HG03432 (cell line): Measurements from ENCODE around the gene ZNF416.

ENCODE experiments used
- ATAC-seq: cut with Tn5 transposase; IDR thresholded peaks from one replicate; pipeline ENCODE4 v1.9.1; 2021; ENCODE audit warnings: mild to moderate bottlenecking, moderate library complexity; ENCODE audit not compliant: unreplicated experiment

ZNF416 gene

GRCh38 chr19:57578487-57579205, at the start of gene ZNF416:
ZNF416 (minus strand) TSS chr19:57578911; CDS start chr19:57578704, 207 bp downstream.
- peak; percentile 93 for ATAC-seq

- ATAC-seq = no peak
Measured at GRCh38 chr19:57623091-57623490, 44.4 kb upstream of the ZNF416 start.

DNA sequence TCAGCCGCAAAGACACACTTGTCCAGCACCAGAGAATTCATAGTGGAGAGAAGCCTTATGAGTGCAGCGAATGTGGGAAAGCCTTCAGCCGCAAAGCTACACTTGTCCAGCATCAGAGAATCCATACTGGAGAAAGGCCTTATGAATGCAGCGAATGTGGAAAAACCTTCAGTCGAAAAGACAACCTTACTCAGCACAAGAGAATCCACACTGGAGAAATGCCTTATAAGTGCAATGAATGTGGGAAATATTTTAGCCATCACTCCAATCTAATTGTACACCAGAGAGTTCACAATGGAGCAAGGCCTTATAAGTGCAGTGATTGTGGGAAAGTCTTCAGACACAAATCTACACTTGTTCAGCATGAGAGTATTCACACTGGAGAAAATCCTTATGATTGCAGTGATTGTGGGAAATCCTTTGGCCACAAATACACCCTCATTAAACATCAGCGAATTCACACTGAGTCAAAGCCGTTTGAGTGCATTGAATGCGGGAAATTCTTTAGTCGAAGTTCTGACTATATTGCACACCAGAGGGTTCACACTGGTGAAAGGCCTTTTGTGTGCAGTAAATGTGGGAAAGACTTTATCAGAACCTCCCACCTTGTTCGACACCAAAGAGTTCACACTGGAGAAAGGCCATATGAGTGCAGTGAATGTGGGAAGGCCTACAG, 42.1 kb upstream of the ZNF416 start:
- no peak for ATAC-seq

GRCh38 chr19:57615346-57615745, 36.6 kb upstream of the ZNF416 start:
- no peak for ATAC-seq

GRCh38 chr19:57613941-57614743, 35.4 kb upstream of the ZNF416 start, which contains the start of gene ZNF134:
ZNF134 (plus strand) TSS chr19:57614242; CDS start chr19:57619469, 5,227 bp downstream.
- ATAC-seq = peak; percentile 98

DNA sequence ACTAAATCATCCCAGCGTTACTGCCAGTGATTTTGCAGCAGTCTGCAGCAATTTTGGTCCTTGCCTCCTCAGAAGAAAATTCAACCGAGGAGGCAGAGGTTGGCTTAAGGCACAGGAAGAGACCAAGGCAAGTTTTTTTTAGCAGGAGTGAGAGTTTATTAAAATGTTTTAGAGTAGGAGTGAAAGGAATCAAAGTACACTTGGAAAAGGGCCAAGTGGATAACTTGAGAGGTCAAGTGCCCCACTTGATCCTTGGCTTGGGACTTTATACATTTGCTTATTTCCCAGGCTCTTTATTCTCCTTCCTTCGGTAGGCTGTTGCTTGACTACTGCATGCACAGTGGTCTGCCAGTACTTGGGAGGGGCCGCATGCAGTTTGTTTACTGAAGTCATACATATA, 32.4 kb upstream of the ZNF416 start:
- ATAC-seq = no peak

DNA sequence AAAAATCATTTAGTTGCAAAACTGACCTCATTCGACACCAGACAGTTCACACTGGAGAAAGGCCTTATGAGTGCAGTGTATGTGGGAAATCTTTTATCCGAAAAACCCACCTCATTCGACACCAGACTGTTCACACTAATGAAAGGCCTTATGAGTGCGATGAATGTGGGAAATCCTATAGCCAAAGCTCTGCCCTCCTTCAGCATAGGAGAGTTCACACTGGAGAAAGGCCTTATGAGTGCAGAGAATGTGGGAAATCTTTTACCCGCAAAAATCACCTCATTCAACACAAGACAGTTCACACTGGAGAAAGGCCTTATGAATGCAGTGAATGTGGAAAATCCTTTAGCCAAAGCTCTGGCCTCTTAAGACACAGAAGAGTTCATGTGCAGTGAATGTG, 28.2 kb upstream of the ZNF416 start:
- no peak for ATAC-seq

DNA sequence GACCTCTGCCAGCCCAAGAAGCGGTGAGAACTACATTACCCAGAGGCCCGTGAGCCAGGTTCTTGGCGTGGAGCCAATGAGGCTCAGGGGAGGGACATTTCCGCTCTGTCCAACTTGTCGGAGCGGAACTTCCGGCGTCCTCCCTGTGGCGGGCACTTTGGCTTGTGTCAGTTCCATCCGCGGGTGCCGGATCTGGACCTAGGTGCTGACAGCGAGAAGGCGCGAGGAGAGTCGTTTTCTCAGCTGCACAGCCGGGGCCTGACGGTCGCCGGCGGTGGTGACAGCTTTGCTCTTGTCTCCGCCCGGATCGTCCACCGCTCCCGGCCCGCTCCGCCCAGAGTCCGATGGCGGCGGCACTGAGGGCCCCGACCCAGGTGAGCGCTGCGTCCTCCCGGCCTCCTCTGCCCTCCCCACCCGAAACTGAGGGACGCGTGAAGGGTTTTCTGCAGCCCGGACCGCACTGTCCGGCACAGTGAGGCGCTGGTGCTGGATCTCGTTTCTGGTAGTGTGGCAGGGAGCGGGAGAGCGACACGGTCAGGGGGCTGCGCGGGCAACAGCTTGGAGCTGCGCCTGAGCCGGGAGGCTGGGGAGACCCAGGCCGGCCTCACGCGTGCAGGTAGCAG, 21.2 kb upstream of the ZNF416 start, which contains the start of gene ZNF530:
Gene ZNF530 (plus strand): TSS at position 125 of the 623 bp plus-strand sequence. CDS start 4,461 bp downstream, outside the sequence.
- ATAC-seq = peak; percentile 95

DNA sequence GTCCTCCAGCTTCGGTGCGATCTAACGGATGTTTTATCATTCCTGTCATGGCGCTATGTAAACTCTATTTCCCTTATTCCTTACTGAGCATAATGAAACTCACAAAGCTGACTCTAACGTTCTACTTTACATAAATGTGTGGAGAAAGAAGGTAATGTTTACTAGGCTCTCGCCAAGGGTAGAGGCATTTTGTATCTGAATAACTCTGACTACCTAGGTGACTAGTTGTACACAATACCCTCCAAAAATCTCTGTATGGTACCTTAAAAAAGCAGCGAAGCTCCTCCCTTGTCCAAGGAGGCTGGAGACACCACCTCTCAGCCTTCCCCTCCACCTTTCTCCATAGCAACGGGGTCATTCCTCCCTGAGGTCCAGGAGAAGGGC, 20.7 kb upstream of the ZNF416 start:
- peak; percentile 36 for ATAC-seq

DNA sequence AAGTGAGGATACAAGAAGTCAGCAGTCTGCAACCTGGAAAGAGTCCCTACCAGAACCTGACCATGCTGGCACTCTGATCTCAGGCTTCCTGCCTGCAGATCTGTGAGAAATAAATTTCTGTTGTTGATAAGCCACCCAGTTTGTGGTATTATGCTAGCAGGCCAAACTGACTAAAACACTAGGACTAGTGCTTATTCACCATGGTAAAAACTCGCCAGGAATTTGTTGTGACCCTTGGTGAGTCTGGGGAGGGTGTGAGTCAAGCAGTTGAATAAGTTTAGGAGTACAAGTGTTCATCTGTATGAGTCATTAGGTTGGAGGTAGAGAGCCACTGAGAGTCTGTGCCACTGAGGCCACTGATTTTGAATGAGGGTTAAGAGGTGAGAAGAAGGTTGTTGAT, 8.8 kb upstream of the ZNF416 start:
- no peak for ATAC-seq

- peak; percentile 79 for ATAC-seq
Measured at GRCh38 chr19:57583521-57584416, 5.1 kb upstream of the ZNF416 start, which contains the start of gene ZIK1. ZIK1 (plus strand) TSS chr19:57584145; CDS start chr19:57584357, 212 bp downstream.

DNA sequence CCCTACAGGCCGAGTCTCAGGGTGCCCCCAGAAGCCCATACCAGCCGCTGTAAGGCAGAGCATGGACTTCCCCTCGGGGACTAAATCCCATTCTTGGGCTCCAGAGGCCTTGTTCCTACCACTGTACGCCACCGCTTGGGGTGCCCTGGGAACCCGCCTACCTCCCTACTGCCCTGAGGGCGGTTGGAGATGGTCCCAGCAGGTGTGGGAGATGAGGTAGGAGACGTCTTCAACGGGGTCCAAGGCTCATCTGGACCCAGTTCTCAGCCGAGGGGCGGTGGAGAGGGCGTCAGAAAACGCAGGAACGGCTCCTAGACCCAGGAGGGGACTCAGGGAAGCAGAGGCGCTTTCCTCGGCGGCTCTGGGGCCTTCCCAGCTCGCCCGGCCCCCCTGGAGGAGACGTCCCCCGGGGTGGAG, 4.4 kb upstream of the ZNF416 start:
- ATAC-seq = no peak

GRCh38 chr19:57576661-57577060, 2.0 kb downstream of the ZNF416 start:
- no peak for ATAC-seq

GRCh38 chr19:57572415-57572947, 6.2 kb downstream of the ZNF416 start:
- ATAC-seq = no peak

DNA sequence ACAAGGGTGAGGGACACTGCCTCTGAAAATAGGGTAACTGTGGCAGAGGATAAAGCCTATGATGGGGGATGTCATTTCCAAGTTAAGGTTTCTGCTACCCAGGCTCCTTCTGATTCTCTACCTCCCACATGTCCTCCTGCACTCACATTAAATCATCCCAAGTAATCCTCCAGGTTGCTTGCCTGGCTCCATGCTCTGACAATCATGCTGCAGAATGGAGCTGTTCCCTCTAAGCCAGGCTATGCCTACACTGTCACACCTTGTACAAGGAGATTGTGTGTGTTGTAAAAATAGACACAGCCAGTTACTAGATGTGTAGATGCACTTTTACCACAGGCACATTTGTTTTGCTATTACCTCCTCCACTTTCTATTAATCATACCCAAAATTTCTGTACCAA, 8.0 kb downstream of the ZNF416 start:
- ATAC-seq = no peak

- ATAC-seq = no peak
Measured at GRCh38 chr19:57566396-57567265, 12.1 kb downstream of the ZNF416 start.

GRCh38 chr19:57563547-57563946, 15.2 kb downstream of the ZNF416 start:
- ATAC-seq = no peak

GRCh38 chr19:57560049-57560491, 18.6 kb downstream of the ZNF416 start:
- no peak for ATAC-seq
